CD4-positive, alpha-beta T cell treated with Interleukin-4 for 4 hours (primary cell): ENCODE measurements around the gene NHLRC2.

Experiments
- DNase-seq: peaks from one replicate; pipeline ENCODE4 v3.0.0-alpha.2; 2020

The NHLRC2 gene

GRCh38 chr10:113866551-113867394 lies 12.3 kb downstream of the NHLRC2 start:
- no peak for DNase-seq

GRCh38 chr10:113867904-113868303 lies 13.4 kb downstream of the NHLRC2 start:
- DNase-seq = no peak

GRCh38 chr10:113869789-113870188 lies 15.3 kb downstream of the NHLRC2 start:
- no peak for DNase-seq

DNA sequence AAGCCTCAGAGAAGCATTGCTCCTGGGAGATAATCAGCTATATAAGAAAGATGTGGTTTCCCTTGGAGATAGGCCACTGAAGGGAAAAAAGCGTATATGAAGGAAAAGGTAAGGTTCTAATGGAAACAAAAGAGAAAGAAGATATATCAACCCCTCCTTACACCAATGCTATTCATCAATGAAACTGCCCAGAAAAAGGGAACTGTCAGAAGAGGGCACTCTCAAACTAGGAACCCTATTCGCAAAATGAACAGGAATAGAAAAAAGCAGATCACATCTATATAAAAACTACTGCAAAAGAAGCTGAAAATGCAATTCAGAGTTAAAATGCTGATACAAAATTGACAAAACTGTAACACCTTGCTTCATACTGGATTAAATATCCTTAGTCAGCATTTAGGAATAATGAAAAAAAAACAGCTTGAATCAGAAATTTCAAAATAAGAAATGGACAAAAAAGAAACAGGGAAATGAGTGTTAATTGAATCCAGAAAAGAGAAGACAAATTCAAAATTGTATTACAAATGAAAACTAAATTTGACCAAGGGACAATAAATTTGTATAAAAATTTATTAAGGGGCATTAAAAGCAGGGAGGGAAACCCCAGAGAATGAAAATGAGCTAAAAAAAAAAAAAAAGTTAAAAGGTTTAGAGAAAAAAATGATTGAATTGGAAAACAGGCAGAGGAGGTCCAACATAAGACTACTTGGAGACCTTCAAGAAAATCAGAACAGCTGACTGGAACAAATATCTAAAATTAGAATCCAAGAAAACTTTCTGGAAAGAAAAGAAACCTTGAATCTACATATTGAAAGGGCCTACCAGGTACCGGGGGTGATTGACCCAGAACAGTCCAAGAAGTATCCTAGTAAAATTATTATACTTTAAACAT lies 17.9 kb downstream of the NHLRC2 start:
- no peak for DNase-seq

- DNase-seq = no peak
Observed at GRCh38 chr10:113875212-113875611, 20.8 kb downstream of the NHLRC2 start.

DNA sequence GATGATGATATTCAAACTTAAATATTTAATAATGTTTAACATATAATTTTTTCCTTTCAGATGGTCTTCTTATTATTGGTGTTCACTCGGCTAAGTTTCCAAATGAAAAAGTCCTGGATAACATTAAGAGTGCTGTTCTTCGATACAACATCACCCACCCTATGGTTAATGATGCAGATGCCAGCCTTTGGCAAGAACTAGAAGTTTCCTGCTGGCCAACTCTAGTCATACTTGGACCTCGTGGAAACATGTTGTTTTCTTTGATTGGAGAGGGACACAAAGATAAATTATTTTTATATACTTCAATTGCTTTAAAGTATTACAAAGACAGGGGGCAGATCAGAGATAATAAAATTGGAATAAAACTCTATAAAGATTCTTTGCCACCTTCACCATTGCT lies 22.0 kb downstream of the NHLRC2 start:
- no peak for DNase-seq

DNA sequence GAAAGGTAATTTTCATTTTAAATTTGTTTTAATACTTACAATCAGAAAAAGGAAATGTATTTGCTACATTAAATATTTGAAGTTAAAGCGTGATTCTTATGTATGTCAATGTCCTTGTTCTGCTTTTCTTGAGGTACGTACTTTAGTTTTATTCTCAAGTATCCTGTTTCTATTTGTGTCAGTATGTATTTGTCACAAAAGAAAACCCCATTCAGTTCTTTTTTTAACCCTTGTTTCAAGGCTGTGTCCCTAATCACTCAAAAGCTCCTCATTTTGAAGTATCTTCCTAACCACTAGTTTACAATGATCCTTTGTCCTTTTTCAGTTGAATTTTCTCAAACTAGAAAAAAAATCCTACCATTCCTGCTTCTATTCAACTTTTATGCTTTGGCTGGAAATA lies 25.2 kb downstream of the NHLRC2 start:
- no peak for DNase-seq

DNA sequence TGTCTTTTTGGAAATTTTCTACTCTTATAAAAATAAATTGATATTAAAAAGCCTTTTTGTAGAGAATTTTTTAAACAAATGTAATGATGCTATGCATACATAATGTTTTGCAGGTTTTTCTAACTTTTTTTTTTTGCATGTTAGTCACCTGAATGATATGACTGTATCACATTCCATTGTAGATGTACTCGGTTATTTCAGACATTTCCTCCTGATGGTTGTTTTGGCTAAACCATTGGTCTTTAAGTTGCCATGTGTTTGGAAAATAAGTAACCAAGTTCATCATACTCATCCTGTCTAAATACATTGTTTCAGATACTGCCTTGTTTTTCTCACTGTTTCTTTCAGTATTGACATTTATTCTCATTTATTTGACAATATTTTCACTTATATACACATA lies 25.8 kb downstream of the NHLRC2 start:
- DNase-seq = no peak

DNA sequence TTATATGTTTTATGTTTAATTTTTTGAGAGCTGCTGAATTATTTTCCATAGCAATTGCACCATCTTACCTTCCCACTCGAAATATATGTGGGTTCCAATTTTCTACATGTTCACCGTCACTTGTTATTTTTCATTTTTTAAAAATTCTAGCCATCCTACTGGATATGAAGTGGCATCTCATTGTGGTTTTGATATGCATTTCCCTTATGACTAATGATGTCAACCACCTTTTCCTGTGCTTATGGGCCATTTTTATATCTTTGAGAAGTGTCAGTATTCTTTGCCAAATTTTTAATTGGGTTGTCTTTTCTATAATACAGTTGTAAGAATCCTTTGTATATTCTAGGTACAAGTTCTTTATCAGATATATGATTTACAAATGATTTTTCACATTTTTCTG lies 27.8 kb downstream of the NHLRC2 start:
- DNase-seq = peak; percentile 8

- no peak for DNase-seq
Observed at GRCh38 chr10:113889911-113890310, 35.5 kb downstream of the NHLRC2 start.

GRCh38 chr10:113890769-113891168 lies 36.3 kb downstream of the NHLRC2 start:
- DNase-seq = no peak

DNA sequence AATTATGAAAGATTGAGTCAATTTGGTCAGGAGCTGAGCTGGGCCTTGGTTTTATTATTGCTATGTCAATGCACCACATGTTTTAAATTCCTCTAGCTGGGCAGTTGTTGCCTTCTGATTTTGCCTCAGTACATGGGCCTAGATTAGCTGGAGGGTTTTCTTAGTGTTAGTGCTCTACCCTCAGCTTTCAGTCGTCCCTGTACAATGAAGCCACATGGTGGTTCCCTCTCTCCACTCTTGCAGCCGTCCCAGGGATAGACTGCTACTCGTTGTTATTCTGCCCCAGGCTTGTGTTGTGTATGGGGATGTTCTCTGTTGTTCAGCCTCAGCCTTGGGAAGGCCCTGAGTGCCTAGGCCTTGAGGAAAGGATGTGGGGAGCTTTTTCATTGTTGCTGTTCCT lies 37.0 kb downstream of the NHLRC2 start:
- DNase-seq = no peak

DNA sequence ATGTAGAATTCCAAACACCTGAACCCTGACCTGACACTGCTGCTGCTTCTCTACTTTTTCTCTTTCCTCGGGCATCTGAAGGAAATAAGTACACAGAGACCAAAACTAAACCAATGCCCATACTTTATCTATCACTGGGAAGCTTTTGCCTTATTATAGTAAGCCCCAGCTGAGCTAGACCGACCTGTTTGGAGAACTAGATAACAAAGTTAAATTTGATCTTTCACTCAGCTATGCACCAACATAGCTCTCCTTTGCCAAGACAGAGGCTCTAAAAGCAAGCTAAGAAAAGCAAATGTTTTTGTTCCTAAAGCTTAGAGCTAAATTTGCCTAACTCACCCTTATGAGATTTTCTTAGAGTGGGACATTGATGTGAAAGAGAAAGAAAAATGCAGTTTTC lies 39.1 kb downstream of the NHLRC2 start:
- no peak for DNase-seq

DNA sequence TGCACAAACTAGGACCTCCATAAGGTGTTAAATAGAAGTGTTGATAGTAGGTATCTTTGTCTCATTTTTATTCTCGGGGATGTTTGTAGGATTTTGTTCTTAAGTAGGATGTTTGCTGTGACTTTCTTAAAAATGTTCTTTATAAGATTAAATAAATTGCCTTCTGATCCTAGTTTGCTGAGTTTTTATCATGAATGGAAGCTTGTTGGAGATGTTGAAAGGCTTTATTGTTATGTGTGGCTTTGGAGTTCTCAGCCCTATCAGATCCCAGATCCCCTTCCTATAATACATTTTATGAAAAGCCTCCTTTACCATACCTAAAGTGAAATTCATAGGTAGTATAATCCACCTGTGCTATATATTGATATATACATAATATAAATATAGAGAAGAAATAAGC lies 40.1 kb downstream of the NHLRC2 start:
- no peak for DNase-seq

- DNase-seq = no peak
Observed at GRCh38 chr10:113895018-113895417, 40.6 kb downstream of the NHLRC2 start.

- DNase-seq = no peak
Observed at GRCh38 chr10:113897693-113898618, 43.5 kb downstream of the NHLRC2 start.

DNA sequence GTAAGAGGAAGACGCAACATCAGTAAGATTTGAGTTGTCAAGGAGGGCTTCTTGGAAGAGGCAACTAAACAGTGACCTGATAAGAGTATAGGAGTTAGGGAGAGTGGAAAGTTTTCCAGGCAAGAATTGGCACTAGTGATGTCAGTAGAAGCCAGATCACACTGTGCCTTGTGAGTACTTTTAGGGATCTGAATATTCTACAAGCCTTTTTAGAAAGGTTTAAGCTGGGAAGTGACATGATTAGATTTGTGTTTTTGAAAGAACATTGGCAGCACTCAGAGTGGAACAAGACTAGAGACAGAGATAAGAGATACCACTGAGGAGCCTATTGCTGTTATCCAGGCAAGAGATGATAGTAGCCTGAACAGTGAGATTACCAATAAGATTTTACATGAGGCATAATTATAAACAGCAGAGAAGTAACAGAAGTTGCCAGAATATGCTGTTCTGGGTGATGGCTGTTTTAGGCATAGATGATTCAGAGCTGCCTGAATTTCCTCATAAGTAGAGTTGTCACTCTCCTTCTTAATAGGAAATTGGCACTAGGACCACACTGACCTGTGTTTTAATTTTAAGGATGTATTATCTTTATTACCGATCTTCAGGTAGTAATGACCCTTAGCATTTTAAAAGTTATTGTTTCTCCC lies 45.6 kb downstream of the NHLRC2 start:
- no peak for DNase-seq

DNA sequence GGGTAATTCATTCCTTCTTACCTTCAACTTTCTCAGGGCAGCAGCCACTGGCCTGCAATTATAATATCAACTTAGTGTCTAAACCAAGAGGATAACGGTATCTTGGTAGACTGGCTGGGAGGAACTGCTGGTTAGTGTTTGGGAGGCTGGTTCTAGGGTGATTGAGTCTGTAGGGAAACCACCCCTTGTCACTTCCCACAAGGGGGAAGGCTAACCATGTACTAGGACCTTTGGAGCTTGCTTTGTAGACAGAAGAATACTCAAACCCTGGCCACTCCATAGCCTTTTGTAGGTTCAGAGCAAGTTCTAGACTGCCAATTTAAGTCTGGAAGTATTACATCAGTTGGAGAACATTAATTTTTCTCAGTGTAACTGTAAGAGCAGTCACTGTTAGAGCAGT lies 51.3 kb downstream of the NHLRC2 start:
- no peak for DNase-seq

DNA sequence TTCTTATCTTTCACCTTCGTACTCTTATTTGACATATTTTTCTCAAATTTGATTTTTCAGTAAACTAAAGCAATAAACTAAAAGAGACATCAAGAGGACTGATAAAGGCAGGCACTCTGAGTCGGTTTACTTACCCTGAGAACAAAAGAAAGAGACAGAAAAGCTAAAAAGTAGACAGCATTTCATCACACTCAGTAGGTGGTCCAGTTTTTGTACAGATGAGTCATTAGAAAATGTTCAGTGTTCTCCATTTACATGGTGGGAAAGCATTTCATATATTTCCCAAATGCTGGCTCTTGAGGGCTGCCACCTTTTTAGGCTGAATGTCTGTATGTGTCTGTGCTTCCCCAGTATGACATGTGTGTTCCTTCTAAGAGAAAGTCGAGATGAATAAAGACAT lies 52.7 kb downstream of the NHLRC2 start:
- DNase-seq = no peak

DNA sequence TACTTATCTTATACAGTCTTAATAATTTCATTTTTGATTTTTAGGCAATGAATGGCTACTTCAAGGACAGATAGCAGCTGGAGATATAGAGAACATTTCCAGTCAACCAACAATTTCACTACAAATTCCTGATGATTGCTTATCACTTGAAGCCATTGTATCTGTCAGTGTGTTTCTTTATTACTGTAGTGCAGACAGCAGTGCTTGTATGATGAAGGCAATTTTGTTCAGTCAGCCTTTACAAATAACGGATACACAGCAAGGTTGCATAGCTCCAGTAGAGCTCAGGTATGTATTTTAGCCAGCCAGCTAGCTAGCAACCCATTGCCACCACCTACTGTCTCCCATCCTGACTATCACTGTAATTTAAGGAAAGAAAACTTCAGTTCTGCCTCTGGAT lies 53.8 kb downstream of the NHLRC2 start:
- DNase-seq = no peak

DNA sequence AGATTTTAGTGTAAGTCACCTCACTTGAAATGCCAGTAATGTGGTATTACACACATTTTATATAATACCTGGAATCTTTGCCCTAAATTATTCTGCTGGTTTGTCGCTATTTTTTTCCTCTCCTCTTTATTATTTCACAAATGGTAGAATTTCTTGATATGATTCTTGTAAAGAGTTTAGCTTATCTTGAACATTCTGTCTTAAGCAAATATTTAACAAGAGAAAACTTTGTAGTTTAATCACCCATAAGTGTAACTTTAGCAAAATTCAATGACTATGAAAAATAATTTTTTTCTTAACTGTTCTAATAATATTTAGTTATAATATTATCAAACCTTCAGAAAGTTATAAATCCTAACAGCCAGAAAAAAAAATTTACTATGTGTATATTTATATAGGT lies 56.7 kb downstream of the NHLRC2 start:
- DNase-seq = no peak

GRCh38 chr10:113911839-113912238 lies 57.4 kb downstream of the NHLRC2 start:
- no peak for DNase-seq
